Transverse colon (tissue), 4 donors: ENCODE data around the gene PRKCE. TPM values are rescaled to one million over a fixed set of nuclear protein-coding genes. Genes with fewer than 3 reads are reported as not detected.

Experiments used
- DNase-seq: peaks from one replicate; pipeline ENCODE4 v3.0.0-alpha.2; 2019
- H3K27ac ChIP-seq, 4 donors: fragments of 200-600 bp; sonication (generic); 2 replicates each; pipeline ENCODE4 v1.5.1; 2016 to 2018; ENCODE audit warnings: inconsistent platforms in 4 of 4
- H3K27me3 ChIP-seq: fragments of 200-600 bp; sonication (generic); 2 replicates; pipeline ENCODE4 v1.5.1; 2017; ENCODE audit warnings: inconsistent platforms
- H3K36me3 ChIP-seq, 4 donors: fragments of 200-600 bp; sonication (generic); 2 replicates each; pipeline ENCODE4 v1.5.1; 2017 to 2019; ENCODE audit warnings: inconsistent platforms in 4 of 4
- H3K4me1 ChIP-seq, 4 donors: fragments of 200-600 bp; sonication (generic); 2 replicates each; pipeline ENCODE4 v1.5.1; 2017 to 2020; ENCODE audit warnings: inconsistent platforms in 4 of 4
- H3K4me3 ChIP-seq, 4 donors: fragments of 200-600 bp; sonication (generic); 1 replicate in 1 of 4; 2 replicates in 3 of 4; pipeline versions ENCODE4 v1.5.1 to v1.6.1; 2017 to 2019; ENCODE audit warnings: inconsistent platforms in 4 of 4
- H3K9me3 ChIP-seq, 2 donors: fragments of 200-600 bp; sonication (generic); 2 replicates each; pipeline ENCODE4 v1.5.1; 2017 to 2019; ENCODE audit warnings: inconsistent platforms in 2 of 2
- EP300 ChIP-seq: sonication (generic); formaldehyde crosslinking; IDR thresholded peaks from one replicate; pipeline ENCODE4 v1.6.1; 2017; ENCODE audit warnings: antibody characterized with exemption, low read depth
- POLR2A ChIP-seq: fragments of 450-650 bp; IDR thresholded peaks from one replicate; pipeline ENCODE4 v1.6.1; 2016; ENCODE audit warnings: antibody characterized with exemption, mild to moderate bottlenecking, moderate library complexity
- POLR2AphosphoS5 ChIP-seq, 3 donors: sonication (generic); formaldehyde crosslinking; IDR thresholded peaks; one replicate each; pipeline ENCODE4 v1.6.1; 2016; ENCODE audit warnings: antibody characterized with exemption in 3 of 3
- WGBS, 2 donors: methylation state at CpG; one replicate each; pipeline ENCODE4 v1.1.5; 2018; ENCODE audit warnings: low coverage in 1 of 2; 5-methylcytosine and 5-hydroxymethylcytosine counted together
- in situ Hi-C, 4 donors: fragments of 200-750 bp; cut with MboI; loops; one replicate each; pipeline versions ENCODE4 v1.15.0 to v1.15.1; 2017; ENCODE audit warnings: low sequenced_read_pairs in 3 of 4, low pct_ligation_motif_present in 1 of 4, low pct_unique_long_range_greater_than_20kb in 1 of 4
- intact Hi-C: fragments of 100-400 bp; cut with DNase I; formaldehyde crosslinking; loops from one replicate; pipeline ENCODE4 v1.15.1; 2023; ENCODE audit warnings: low total_unique reads
- total RNA-seq, 4 donors: library from RNA; depleted of rRNA; stranded (reverse); fragments of >200 nt; gene quantifications; one replicate each; pipeline ENCODE4 v1.1.0, GENCODE V29; 2016
- TF ChIP-seq, protein P1 (sequence below), 5 experiments: fragments of 200-600 bp in 3 of 5; fragments of 450-650 bp in 2 of 5; sonication (generic) in 3 of 5; IDR thresholded peaks; 1 replicate in 2 of 5; 2 replicates in 3 of 5; pipeline ENCODE4 v1.5.1; 2016 to 2017; ENCODE audit warnings: antibody characterized with exemption in 5 of 5, inconsistent platforms in 3 of 5, mild to moderate bottlenecking in 2 of 5, moderate library complexity in 1 of 5

PRKCE gene
- total RNA-seq, 4 donors from 2014 or later = 8.6 to 20.6 (median 11.3) TPM

DNA sequence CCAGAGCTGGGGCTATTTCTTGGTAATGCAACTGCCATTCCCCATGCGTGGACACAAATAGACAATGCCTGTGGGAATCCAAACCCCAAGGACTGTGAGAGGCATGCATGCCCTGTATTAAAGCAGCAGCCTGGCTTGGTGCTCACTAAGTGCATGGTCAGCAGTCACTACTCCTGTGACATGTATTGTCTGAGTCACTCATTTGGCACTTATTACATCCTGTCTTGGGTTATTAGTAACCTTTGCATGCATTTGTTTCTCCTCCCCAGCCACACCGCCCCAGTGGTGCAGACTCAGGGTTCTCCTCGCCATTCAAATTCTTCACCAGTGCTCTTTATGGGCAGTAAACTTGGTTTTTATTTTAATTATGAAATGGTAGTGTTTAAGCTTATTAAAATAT lies 30.2 kb downstream of the PRKCE start:
- no peak overlapping the region for H3K4me3 ChIP-seq
- no peak overlapping the region for H3K27ac ChIP-seq
- H3K9me3 ChIP-seq = no peaks in the 10 kb centered on the region
- in situ Hi-C loops (no loop called here), intact Hi-C loops (no loop called here)
- 60 to 69% methylated on average over 3 of the region's 3 CpGs for WGBS, 2 donors
- no peaks in the 10 kb centered on the region for H3K27me3 ChIP-seq
- DNase-seq = no peak
- H3K4me1 ChIP-seq = peaks cover 28 to 64% (median 31%) of the 10 kb centered on the region in 4 donors
- H3K36me3 ChIP-seq = no peaks in the 10 kb centered on the region
- TF ChIP-seq POLR2AphosphoS5 (IDR thresholded peaks at IDR 0.05) = no peak
- TF ChIP-seq POLR2A = no peak
- TF ChIP-seq, protein P1, sequence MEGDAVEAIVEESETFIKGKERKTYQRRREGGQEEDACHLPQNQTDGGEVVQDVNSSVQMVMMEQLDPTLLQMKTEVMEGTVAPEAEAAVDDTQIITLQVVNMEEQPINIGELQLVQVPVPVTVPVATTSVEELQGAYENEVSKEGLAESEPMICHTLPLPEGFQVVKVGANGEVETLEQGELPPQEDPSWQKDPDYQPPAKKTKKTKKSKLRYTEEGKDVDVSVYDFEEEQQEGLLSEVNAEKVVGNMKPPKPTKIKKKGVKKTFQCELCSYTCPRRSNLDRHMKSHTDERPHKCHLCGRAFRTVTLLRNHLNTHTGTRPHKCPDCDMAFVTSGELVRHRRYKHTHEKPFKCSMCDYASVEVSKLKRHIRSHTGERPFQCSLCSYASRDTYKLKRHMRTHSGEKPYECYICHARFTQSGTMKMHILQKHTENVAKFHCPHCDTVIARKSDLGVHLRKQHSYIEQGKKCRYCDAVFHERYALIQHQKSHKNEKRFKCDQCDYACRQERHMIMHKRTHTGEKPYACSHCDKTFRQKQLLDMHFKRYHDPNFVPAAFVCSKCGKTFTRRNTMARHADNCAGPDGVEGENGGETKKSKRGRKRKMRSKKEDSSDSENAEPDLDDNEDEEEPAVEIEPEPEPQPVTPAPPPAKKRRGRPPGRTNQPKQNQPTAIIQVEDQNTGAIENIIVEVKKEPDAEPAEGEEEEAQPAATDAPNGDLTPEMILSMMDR (IDR thresholded peaks at IDR 0.05) = no peak
- no peak for TF ChIP-seq EP300

DNA sequence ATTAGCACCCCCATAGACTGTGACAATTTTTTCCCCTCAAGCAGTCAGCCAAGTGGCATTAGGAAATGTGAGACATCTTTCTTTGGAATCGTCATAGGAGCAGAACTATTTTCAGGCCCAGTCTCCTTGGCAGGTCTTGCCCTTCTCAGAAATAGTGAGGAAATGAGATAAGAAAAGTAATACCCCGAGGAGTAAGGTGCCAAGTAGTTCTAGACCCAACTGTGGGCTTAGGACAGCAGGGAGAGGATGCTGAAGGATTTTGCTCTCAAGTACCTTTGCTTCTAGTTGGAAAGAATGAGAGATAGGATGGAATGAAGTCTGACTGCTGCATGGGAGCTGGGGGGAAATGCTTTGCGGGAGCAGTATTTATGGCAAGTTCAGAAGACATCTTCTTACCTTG lies 31.8 kb downstream of the PRKCE start:
- DNase-seq = no peak
- TF ChIP-seq, protein P1 (IDR thresholded peaks at IDR 0.05) = no peak
- no peak for TF ChIP-seq POLR2A
- no peak for TF ChIP-seq POLR2AphosphoS5 (IDR thresholded peaks at IDR 0.05)
- in situ Hi-C loops (no loop called here), intact Hi-C loops (no loop called here)
- H3K9me3 ChIP-seq = no peaks in the 10 kb centered on the region
- H3K27me3 ChIP-seq = no peaks in the 10 kb centered on the region
- 70 to 73% methylated on average over 2 to 3 of the region's 3 CpGs for WGBS, 2 donors
- peaks cover 28 to 72% (median 34%) of the 10 kb centered on the region in 4 donors for H3K4me1 ChIP-seq
- no peak overlapping the region for H3K4me3 ChIP-seq
- H3K36me3 ChIP-seq = no peaks in the 10 kb centered on the region
- H3K27ac ChIP-seq = peak overlapping the region; percentile 5 to 34 (median 14)

DNA sequence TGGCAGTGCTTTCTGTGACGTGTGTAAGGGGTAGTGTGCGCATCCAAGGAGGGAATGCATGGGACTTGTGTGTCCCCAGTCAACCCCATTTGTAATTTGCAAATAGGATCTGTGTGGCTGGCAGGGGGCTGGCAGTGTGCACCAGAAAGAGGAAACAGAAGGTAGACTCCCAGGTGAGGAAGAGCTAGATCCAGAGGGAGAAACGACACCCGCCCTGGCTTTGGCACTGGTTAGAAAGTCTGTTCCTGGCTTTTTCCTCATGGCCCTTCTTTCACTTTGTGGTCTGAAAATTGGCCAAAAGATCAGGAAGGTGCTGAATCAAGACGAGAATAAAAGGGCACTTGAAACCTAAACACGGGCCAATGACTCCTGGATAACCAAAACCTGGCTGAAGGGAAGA lies 33.3 kb downstream of the PRKCE start:
- in situ Hi-C loops (no loop called here), intact Hi-C loops (no loop called here)
- DNase-seq = no peak
- peaks cover 29 to 78% (median 46%) of the 10 kb centered on the region in 4 donors for H3K4me1 ChIP-seq
- 54 to 64% methylated on average over 2 to 6 of the region's 6 CpGs for WGBS, 2 donors
- H3K4me3 ChIP-seq = no peak overlapping the region
- H3K27me3 ChIP-seq = no peaks in the 10 kb centered on the region
- peak overlapping the region; percentile 27 to 58 (median 47) for H3K27ac ChIP-seq
- no peaks in the 10 kb centered on the region for H3K9me3 ChIP-seq
- TF ChIP-seq POLR2AphosphoS5 (IDR thresholded peaks at IDR 0.05) (no peak), POLR2A (no peak), EP300 (no peak)
- TF ChIP-seq, protein P1 (IDR thresholded peaks at IDR 0.05) = no peak
- H3K36me3 ChIP-seq = no peaks in the 10 kb centered on the region

DNA sequence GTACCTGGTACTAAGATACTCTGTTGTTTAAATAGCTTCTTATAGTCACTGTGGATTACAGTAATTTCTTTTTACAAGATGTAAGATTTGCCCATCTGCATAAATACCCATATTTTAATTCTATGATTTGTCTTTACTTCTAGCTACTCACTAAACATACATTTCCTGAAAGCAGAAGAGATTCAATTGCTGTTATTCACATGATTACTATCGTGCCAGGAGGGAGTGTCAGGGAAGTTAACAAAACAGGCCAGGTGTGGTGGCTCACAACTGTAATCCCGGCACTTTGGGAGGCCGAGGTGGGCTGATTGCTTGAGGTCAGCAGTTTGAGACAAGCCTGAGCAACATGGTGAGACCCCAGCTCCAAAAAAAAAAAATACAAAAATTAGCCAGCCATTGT lies 33.8 kb downstream of the PRKCE start:
- in situ Hi-C loops (no loop called here), intact Hi-C loops (no loop called here)
- Histone ChIP-seq H3K36me3 (no peaks in the 10 kb centered on the region), H3K4me3 (no peak overlapping the region), H3K4me1 (peaks cover 24 to 78% (median 45%) of the 10 kb centered on the region in 4 donors), H3K27ac (peak overlapping the region; percentile 27 to 58 (median 47)), H3K27me3 (no peaks in the 10 kb centered on the region), H3K9me3 (no peaks in the 10 kb centered on the region)
- peak; percentile 37 for DNase-seq
- 45 to 66% methylated on average over 3 of the region's 3 CpGs for WGBS, 2 donors
- TF ChIP-seq EP300 (no peak), POLR2AphosphoS5 (IDR thresholded peaks at IDR 0.05) (no peak), POLR2A (no peak)
- TF ChIP-seq, protein P1 (IDR thresholded peaks at IDR 0.05) = no peak
